HEK293 (cell line): ENCODE results near the gene GMPR2.

ENCODE experiments used
- CTCF ChIA-PET: fragments of 350-600 bp; formaldehyde crosslinking; extraction: SDS; loops from one replicate; lab custom pipeline; 2021; ENCODE audit warnings: antibody characterized with exemption; lab: Yijun Ruan, JAX
- POLR2A ChIA-PET: fragments of 300-600 bp; formaldehyde crosslinking; extraction: SDS; loops from one replicate; lab custom pipeline; 2020; ENCODE audit warnings: antibody characterized with exemption, inconsistent platforms; lab: Yijun Ruan, JAX
- H3K27ac ChIP-seq: fragments of 200-500 bp; sonication (Bioruptor generic); 2 replicates; pipeline ENCODE4 v1.5.1; 2014; ENCODE audit warnings: low read depth, low read length, control low read depth, inconsistent platforms; ENCODE audit errors: extremely low read depth
- H3K36me3 ChIP-seq, 2 experiments: fragments of 200-500 bp in 1 of 2; sonication (Bioruptor generic) in 1 of 2; 1 replicate in 1 of 2; 2 replicates in 1 of 2; pipeline ENCODE4 v1.5.1; 2014 to 2017; ENCODE audit warnings: inconsistent platforms in 2 of 2, low read length in 2 of 2; ENCODE audit not compliant: control insufficient read depth in 2 of 2, insufficient read depth in 1 of 2
- H3K4me1 ChIP-seq: fragments of 200-500 bp; sonication (Bioruptor generic); 2 replicates; pipeline ENCODE4 v1.5.1; 2014; ENCODE audit warnings: mild to moderate bottlenecking, low read length, inconsistent platforms; ENCODE audit not compliant: control insufficient read depth, insufficient read depth
- H3K4me3 ChIP-seq: 2 replicates; pipeline ENCODE4 v1.5.1; 2011; ENCODE audit warnings: low read depth, mild to moderate bottlenecking, control low read depth, low read length, moderate library complexity
- H3K9me3 ChIP-seq: fragments of 200-500 bp; sonication (Bioruptor generic); 2 replicates; pipeline ENCODE4 v1.5.1; 2014; ENCODE audit warnings: low read depth, low read length, inconsistent platforms; ENCODE audit not compliant: control insufficient read depth, insufficient read depth
- GLI2 ChIP-seq: fragments of 450-650 bp; formaldehyde crosslinking; IDR thresholded peaks from 2 replicates; pipeline ENCODE4; 2017; ENCODE audit warnings: missing biosample characterization, missing genetic modification characterization, low read depth, borderline replicate concordance
- GLIS1 ChIP-seq: fragments of 450-650 bp; formaldehyde crosslinking; IDR thresholded peaks from 2 replicates; pipeline ENCODE4 v1.5.1; 2016; ENCODE audit warnings: missing biosample characterization, missing genetic modification characterization
- GLIS2 ChIP-seq: fragments of 450-650 bp; formaldehyde crosslinking; IDR thresholded peaks from 2 replicates; pipeline ENCODE4 v1.5.1; 2016; ENCODE audit warnings: missing biosample characterization, missing genetic modification characterization
- KLF1 ChIP-seq: fragments of 450-650 bp; formaldehyde crosslinking; IDR thresholded peaks from 2 replicates; pipeline ENCODE4 v1.5.1; 2016; ENCODE audit warnings: missing biosample characterization, missing genetic modification characterization
- KLF8 ChIP-seq: fragments of 450-650 bp; formaldehyde crosslinking; IDR thresholded peaks from 2 replicates; pipeline ENCODE4 v1.5.1; 2016; ENCODE audit warnings: missing biosample characterization, missing genetic modification characterization
- OVOL3 ChIP-seq: fragments of 450-650 bp; formaldehyde crosslinking; IDR thresholded peaks from 2 replicates; pipeline ENCODE4 v1.5.1; 2016; ENCODE audit warnings: missing biosample characterization, missing genetic modification characterization
- PRDM6 ChIP-seq: fragments of 450-650 bp; formaldehyde crosslinking; IDR thresholded peaks from 2 replicates; pipeline ENCODE4 v1.5.1; 2017; ENCODE audit warnings: missing biosample characterization, missing genetic modification characterization
- REST ChIP-seq: fragments of 450-650 bp; formaldehyde crosslinking; IDR thresholded peaks from 2 replicates; pipeline ENCODE4 v1.5.1; 2016; ENCODE audit warnings: missing biosample characterization, missing genetic modification characterization
- SALL2 ChIP-seq: fragments of 450-650 bp; formaldehyde crosslinking; IDR thresholded peaks from 2 replicates; pipeline ENCODE4 v1.5.0; 2017; ENCODE audit warnings: missing biosample characterization, mild to moderate bottlenecking, missing genetic modification characterization, borderline replicate concordance
- SP3 ChIP-seq: fragments of 450-650 bp; formaldehyde crosslinking; IDR thresholded peaks from 2 replicates; pipeline ENCODE4 v1.5.1; 2016; ENCODE audit warnings: missing biosample characterization, missing genetic modification characterization
- WT1 ChIP-seq: fragments of 450-650 bp; formaldehyde crosslinking; IDR thresholded peaks from 2 replicates; pipeline ENCODE4 v1.5.1; 2016; ENCODE audit warnings: missing biosample characterization, missing genetic modification characterization
- ZBTB6 ChIP-seq: fragments of 450-650 bp; formaldehyde crosslinking; IDR thresholded peaks from 2 replicates; pipeline ENCODE4 v1.5.1; 2017; ENCODE audit warnings: missing biosample characterization, missing genetic modification characterization
- ZEB2 ChIP-seq: fragments of 450-650 bp; formaldehyde crosslinking; IDR thresholded peaks from 2 replicates; pipeline ENCODE4 v1.5.1; 2016; ENCODE audit warnings: missing biosample characterization, missing genetic modification characterization
- ZNF114 ChIP-seq: fragments of 450-650 bp; formaldehyde crosslinking; IDR thresholded peaks from 2 replicates; pipeline ENCODE4 v1.5.0; 2017; ENCODE audit warnings: missing biosample characterization, missing genetic modification characterization
- ZNF19 ChIP-seq: fragments of 450-650 bp; formaldehyde crosslinking; IDR thresholded peaks from 2 replicates; pipeline ENCODE4; 2016; ENCODE audit warnings: missing biosample characterization, missing genetic modification characterization, low read depth
- ZNF221 ChIP-seq: fragments of 450-650 bp; formaldehyde crosslinking; IDR thresholded peaks from 2 replicates; pipeline ENCODE4 v1.5.1; 2017; ENCODE audit warnings: missing biosample characterization, missing genetic modification characterization, borderline replicate concordance
- ZNF549 ChIP-seq: fragments of 450-650 bp; IDR thresholded peaks from 2 replicates; pipeline ENCODE4 v1.5.1; 2018; ENCODE audit warnings: missing biosample characterization, missing genetic modification characterization, mild to moderate bottlenecking, inconsistent platforms, moderate library complexity
- ZNF629 ChIP-seq: fragments of 450-650 bp; formaldehyde crosslinking; IDR thresholded peaks from 2 replicates; pipeline ENCODE4 v1.5.1; 2017; ENCODE audit warnings: missing biosample characterization, missing genetic modification characterization
- ZNF664 ChIP-seq: fragments of 450-650 bp; formaldehyde crosslinking; IDR thresholded peaks from 2 replicates; pipeline ENCODE4 v1.5.1; 2016; ENCODE audit warnings: missing biosample characterization, missing genetic modification characterization
- ZNF670 ChIP-seq: fragments of 450-650 bp; formaldehyde crosslinking; IDR thresholded peaks from 2 replicates; pipeline ENCODE4 v1.5.1; 2016; ENCODE audit warnings: missing biosample characterization, missing genetic modification characterization, low read depth
- ZNF704 ChIP-seq: fragments of 450-650 bp; formaldehyde crosslinking; IDR thresholded peaks from 2 replicates; pipeline ENCODE4 v1.5.1; 2016; ENCODE audit warnings: missing biosample characterization, missing genetic modification characterization
- ZSCAN4 ChIP-seq: fragments of 450-650 bp; formaldehyde crosslinking; IDR thresholded peaks from 2 replicates; pipeline ENCODE4 v1.5.1; 2017; ENCODE audit warnings: missing biosample characterization, missing genetic modification characterization

GMPR2 gene

GRCh38 chr14:24186831-24187538 lies 45.7 kb upstream of the GMPR2 start (continued):
- TF ChIP-seq ZNF221 (no peak), PRDM6 (no peak), ZBTB6 (tag by site-specific recombination) (no peak), WT1 (no peak)
- TF ChIP-seq, all 188 proteins: peak for 0

GRCh38 chr14:24187539-24187915 lies 45.2 kb upstream of the GMPR2 start:
- H3K4me3 ChIP-seq, result peak overlapping the region; percentile 84; the same call in 1 of the 2 replicates
- H3K36me3 ChIP-seq, result peaks cover 6 to 81% of the 10 kb centered on the region in 2 experiments
- TF ChIP-seq ZNF704, result no peak
- peaks cover 7% of the 10 kb centered on the region; the same call in 1 of the 2 replicates for H3K4me1 ChIP-seq
- H3K9me3 ChIP-seq, result no peaks in the 10 kb centered on the region
- ChIA-PET POLR2A (interaction anchor here (1.0 to 2.0 kb wide), 3 partner anchors 8 to 51 kb away, joined by 4 to 10 read pairs (median 5); partner anchors contain the start of genes CHMP4A, PSME1 and TM9SF1), CTCF (interaction anchor here (0.6 to 3.0 kb wide), 2 partner anchors 26 to 211 kb away, joined by 3 to 12 read pairs; partner anchors contain the start of gene IRF9)
- no peak overlapping the region for H3K27ac ChIP-seq

GRCh38 chr14:24188251-24189058 lies 44.3 kb upstream of the GMPR2 start, which contains the start of gene IPO4:
Gene IPO4 (minus strand): TSS chr14:24188816. CDS start chr14:24188787, 29 bp downstream.
- Histone ChIP-seq H3K4me1 (peaks cover 7% of the 10 kb centered on the region; the same call in 1 of the 2 replicates), H3K4me3 (peak within 1 kb of the TSS; percentile 84), H3K36me3 (peaks cover 6 to 79% of the 10 kb centered on the region in 2 experiments), H3K27ac (peak within 1 kb of the TSS; percentile 87), H3K9me3 (no peaks in the 10 kb centered on the region)
- POLR2A ChIA-PET, result interaction anchor here (0.6 to 2.3 kb wide), 18 partner anchors 7 to 867 kb away, joined by 3 to 19 read pairs (median 6); partner anchors contain the start of genes CHMP4A, DCAF11, EMC9 and IRF9
- CTCF ChIA-PET, result interaction anchor here (0.6 to 3.0 kb wide), 4 partner anchors 27 to 174 kb away, joined by 3 to 12 read pairs (median 3); partner anchors contain the start of gene IRF9
- TF ChIP-seq ZNF19 (tag by site-specific recombination) (no peak), GLIS2 (tag by site-specific recombination) (peak; percentile 81), OVOL3 (tag by site-specific recombination) (peak; percentile 73; the same call in 1 of the 2 replicates), ZSCAN4 (tag by site-specific recombination) (no peak; the same call in 1 of the 2 replicates), GLI2 (tag by site-specific recombination) (no peak; the same call in 1 of the 2 replicates), KLF8 (tag by site-specific recombination) (peak; percentile 99), ZEB2 (tag by site-specific recombination) (peak; percentile 79), ZNF549 (no peak), REST (peak; percentile 68), ZNF664 (tag by site-specific recombination) (peak; percentile 88), GLIS1 (tag by site-specific recombination) (0 out of 2 replicates have a peak, but pooled peaks have one; percentile 38), SALL2 (tag by site-specific recombination) (0 out of 2 replicates have a peak, but pooled peaks have one; percentile 77), KLF1 (tag by site-specific recombination) (peak; percentile 94), SP3 (tag by site-specific recombination) (peak; percentile 90), ZNF670 (tag by site-specific recombination) (no peak), ZNF629 (tag by site-specific recombination) (peak; percentile 89), ZNF114 (no peak)
